ENCODE data around the gene ZNF311. TPM values are rescaled to one million over a fixed set of nuclear protein-coding genes. Genes with fewer than 3 reads are reported as not detected.

ZNF311 gene
- 1 to 10 TPM; 1.9 to 4.3 TPM for total RNA-seq

GRCh38 chr6:29005183-29005885, at the start of gene ZNF311:
Gene ZNF311, minus strand, starts transcription at chr6:29005315. Its CDS starts 1,361 bp downstream, at chr6:29003954.
- DNase-seq (ENCODE audit: low spot score): peak; percentile 46
- peak; percentile 80 for TF ChIP-seq POLR2AphosphoS5 (IDR thresholded peaks at IDR 0.05)
- no peak for TF ChIP-seq POLR2A (IDR thresholded peaks at IDR 0.05)
- no peaks in the 10 kb centered on the region for H3K27me3 ChIP-seq (replicated peaks; ENCODE audit: insufficient read depth)
- H3K27ac ChIP-seq: peak within 1 kb of the TSS; percentile 50 to 67
- intact Hi-C loops (cut with DNase I): no loop called here
- no peaks in the 10 kb centered on the region for H3K9me3 ChIP-seq
- H3K4me1 ChIP-seq (replicated peaks): no peaks in the 10 kb centered on the region
- WGBS: 5% methylated on average over 29 of the region's 29 CpGs
- peak within 1 kb of the TSS; percentile 45 to 48 for H3K4me3 ChIP-seq
- no peaks in the 10 kb centered on the region for H3K36me3 ChIP-seq

DNA sequence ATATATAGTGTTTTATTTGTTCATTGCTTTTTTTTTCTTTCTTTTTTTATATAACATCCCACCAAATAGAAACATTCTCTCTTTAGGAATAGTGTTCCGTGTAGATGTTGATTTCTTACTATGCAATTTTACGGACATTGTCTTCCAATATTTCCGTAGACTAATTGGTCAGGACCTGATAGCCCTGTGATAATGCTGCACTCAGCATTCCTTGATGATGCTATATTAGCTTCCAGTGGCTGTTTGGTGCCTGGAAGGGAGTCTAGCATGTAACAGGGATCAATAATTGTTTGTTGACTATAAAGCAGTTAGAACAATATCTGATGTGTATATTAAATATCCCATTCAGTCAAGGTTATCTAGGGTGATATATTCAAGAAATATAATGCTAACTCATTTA, 46.6 kb upstream of the ZNF311 start:
- no peak for TF ChIP-seq CTCF (IDR thresholded peaks at IDR 0.05)
- TF ChIP-seq POLR2A (IDR thresholded peaks at IDR 0.05): no peak
- no peak for TF ChIP-seq POLR2AphosphoS5 (IDR thresholded peaks at IDR 0.05)
- Histone ChIP-seq H3K27me3 (replicated peaks; ENCODE audit: insufficient read depth) (no peaks in the 10 kb centered on the region), H3K36me3 (no peaks in the 10 kb centered on the region), H3K4me1 (replicated peaks) (no peaks in the 10 kb centered on the region), H3K9me3 (no peaks in the 10 kb centered on the region), H3K4me3 (no peak overlapping the region), H3K27ac (no peak overlapping the region)
- no peak for DNase-seq (ENCODE audit: low spot score)
- WGBS: 88% methylated on average over 3 of the region's 3 CpGs
- intact Hi-C loops (cut with DNase I): no loop called here

DNA sequence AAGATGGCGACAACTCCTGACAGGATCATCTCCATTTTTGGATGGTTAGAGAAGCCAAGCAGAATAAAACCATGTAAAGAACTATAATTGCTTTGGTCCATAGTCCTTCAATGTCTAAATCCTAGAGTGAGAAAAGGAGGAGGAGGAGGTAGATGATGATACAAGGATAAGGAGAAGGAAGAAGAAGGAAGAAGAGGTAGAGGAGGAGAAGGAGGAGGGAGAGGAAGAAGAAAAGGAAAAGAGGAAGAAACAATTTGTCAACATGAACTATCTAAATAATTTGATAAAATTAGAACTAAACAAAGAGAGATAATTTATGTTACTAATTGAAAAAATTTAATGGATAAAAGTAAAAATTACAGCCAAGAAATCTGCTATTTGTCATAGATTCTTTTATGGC, 40.0 kb upstream of the ZNF311 start, which contains the start of gene OR2W1:
Gene OR2W1, minus strand, starts transcription at position 101 of the 400 bp plus-strand sequence. Its CDS starts 0 bp downstream, at position 101.
- no peak for TF ChIP-seq POLR2A (IDR thresholded peaks at IDR 0.05)
- no peak for TF ChIP-seq POLR2AphosphoS5 (IDR thresholded peaks at IDR 0.05)
- no peak for TF ChIP-seq CTCF (IDR thresholded peaks at IDR 0.05)
- WGBS: 91% methylated on average over 1 of the region's 1 CpG
- Histone ChIP-seq H3K36me3 (no peaks in the 10 kb centered on the region), H3K9me3 (no peaks in the 10 kb centered on the region), H3K27me3 (replicated peaks; ENCODE audit: insufficient read depth) (no peaks in the 10 kb centered on the region), H3K4me1 (replicated peaks) (no peaks in the 10 kb centered on the region), H3K27ac (no peak within 1 kb of the TSS), H3K4me3 (no peak within 1 kb of the TSS)
- intact Hi-C loops (cut with DNase I): no loop called here
- no peak for DNase-seq (ENCODE audit: low spot score)

GRCh38 chr6:29035951-29036350, 30.8 kb upstream of the ZNF311 start:
- Histone ChIP-seq H3K27me3 (replicated peaks; ENCODE audit: insufficient read depth) (no peaks in the 10 kb centered on the region), H3K4me3 (no peak overlapping the region)
- TF ChIP-seq POLR2AphosphoS5 (IDR thresholded peaks at IDR 0.05) (no peak), POLR2A (IDR thresholded peaks at IDR 0.05) (no peak), CTCF (IDR thresholded peaks at IDR 0.05) (no peak)

GRCh38 chr6:29028821-29029220, 23.7 kb upstream of the ZNF311 start:
- Histone ChIP-seq H3K4me1 (replicated peaks) (no peaks in the 10 kb centered on the region), H3K9me3 (no peaks in the 10 kb centered on the region), H3K36me3 (no peaks in the 10 kb centered on the region), H3K27ac (no peak overlapping the region), H3K27me3 (replicated peaks; ENCODE audit: insufficient read depth) (no peaks in the 10 kb centered on the region), H3K4me3 (no peak overlapping the region)
- WGBS: 95% methylated on average over 13 of the region's 13 CpGs
- TF ChIP-seq POLR2A (IDR thresholded peaks at IDR 0.05) (no peak), CTCF (IDR thresholded peaks at IDR 0.05) (no peak), POLR2AphosphoS5 (IDR thresholded peaks at IDR 0.05) (no peak)
- intact Hi-C loops (cut with DNase I): no loop called here
- no peak for DNase-seq (ENCODE audit: low spot score)

More at GRCh38 chr6:29035951-29036350, 30.8 kb upstream of the ZNF311 start:
- intact Hi-C loops (cut with DNase I): no loop called here
- Histone ChIP-seq H3K27ac (no peak overlapping the region), H3K36me3 (no peaks in the 10 kb centered on the region), H3K9me3 (no peaks in the 10 kb centered on the region), H3K4me1 (replicated peaks) (no peaks in the 10 kb centered on the region)
- WGBS: 89% methylated on average over 24 of the region's 24 CpGs
- DNase-seq (ENCODE audit: low spot score): no peak
